K562 (cell line): Measurements from ENCODE around the gene CDK11B. TPM values are rescaled to one million over a fixed set of nuclear protein-coding genes. Genes with fewer than 3 reads are reported as not detected.

Experiments
- AFF4 ChIP-seq: sonication (generic); formaldehyde crosslinking; IDR thresholded peaks from 2 replicates; pipeline ENCODE4 v1.8.0; 2023; ENCODE audit warnings: mild to moderate bottlenecking, missing genetic modification reagents
- ELK1 ChIP-seq: sonication (generic); formaldehyde crosslinking; IDR thresholded peaks from 2 replicates; pipeline ENCODE4 v1.8.1; 2022; ENCODE audit warnings: missing genetic modification reagents
- GMEB1 ChIP-seq: fragments of 250-450 bp; sonication (Bioruptor Pico); IDR thresholded peaks from 2 replicates; pipeline ENCODE4 v1.4.0; 2020; ENCODE audit warnings: mild to moderate bottlenecking
- HLTF ChIP-seq: fragments of 450-650 bp; IDR thresholded peaks from 2 replicates; pipeline ENCODE4 v1.6.1; 2016
- HMBOX1 ChIP-seq: sonication (generic); IDR thresholded peaks from 2 replicates; pipeline ENCODE4 v1.6.1; 2016
- HNRNPUL1 ChIP-seq: fragments of 200-400 bp; formaldehyde crosslinking; IDR thresholded peaks from 2 replicates; pipeline ENCODE4 v1.6.1; 2017; ENCODE audit warnings: low read length
- HSF4 ChIP-seq: fragments of 250-450 bp; sonication (Bioruptor Pico); IDR thresholded peaks from 2 replicates; pipeline ENCODE4 v2.1.2; 2022; ENCODE audit warnings: mild to moderate bottlenecking, moderate library complexity, borderline replicate concordance
- KAT2B ChIP-seq: IDR thresholded peaks from one replicate; pipeline ENCODE4 v1.6.1; 2012; ENCODE audit warnings: low read depth, mild to moderate bottlenecking, control low read depth, inconsistent platforms, low read length, moderate library complexity
- KDM1A ChIP-seq, 2 experiments: fragments of 450-650 bp; IDR thresholded peaks; 2 replicates each; pipeline ENCODE4 v1.6.1; 2016; ENCODE audit warnings: mild to moderate bottlenecking in 2 of 2
- MTA2 ChIP-seq: fragments of 450-650 bp; IDR thresholded peaks from 2 replicates; pipeline ENCODE4 v1.6.1; 2016; ENCODE audit warnings: low read depth
- NCOA2 ChIP-seq, 2 experiments: fragments of 450-650 bp; IDR thresholded peaks; 2 replicates each; pipeline ENCODE4 v1.6.1; 2018; ENCODE audit warnings: mild to moderate bottlenecking in 2 of 2, moderate library complexity in 1 of 2; ENCODE audit not compliant: partially characterized antibody in 2 of 2
- POLR3G ChIP-seq: IDR thresholded peaks from 2 replicates; pipeline ENCODE4 v1.6.1; 2011; ENCODE audit not compliant: insufficient read length, insufficient replicate concordance; ENCODE audit errors: extremely low read depth
- ZFP91 ChIP-seq: sonication (generic); formaldehyde crosslinking; IDR thresholded peaks from 2 replicates; pipeline ENCODE4 v1.8.0; 2022; ENCODE audit warnings: mild to moderate bottlenecking, missing genetic modification reagents
- ZNF140 ChIP-seq: fragments of 250-450 bp; sonication (Bioruptor Pico); IDR thresholded peaks from 2 replicates; pipeline ENCODE4 v1.8.0; 2021; ENCODE audit warnings: moderate library complexity, mild to moderate bottlenecking, inconsistent platforms
- ZNF175 ChIP-seq: fragments of 200-800 bp; sonication (Bioruptor generic); IDR thresholded peaks from 2 replicates; pipeline ENCODE4 v1.6.1; 2016; ENCODE audit warnings: low read depth, mild to moderate bottlenecking, missing genetic modification characterization, missing compliant biosample characterization
- ZNF512 ChIP-seq: IDR thresholded peaks from 2 replicates; pipeline ENCODE4 v1.6.1; 2016; ENCODE audit warnings: missing genetic modification characterization, missing compliant biosample characterization
- polyA plus RNA-seq, 8 experiments: library from polyadenylated mRNA; depleted of rRNA in 4 of 8; stranded (reverse) in 5 of 8; unstranded in 3 of 8; fragments of >200 nt; fragmentation: Nextera tagmentation in 2 of 8; fragmentation: Illumina TruSeq in 1 of 8; extraction: Ambion mirVana in 2 of 8; extraction: Trizol in 1 of 8; gene quantifications; 2 replicates each; pipeline versions ENCODE4 v1.2.1 to v1.2.3, GENCODE V29; 2011 to 2014; ENCODE audit warnings: inconsistent platforms in 1 of 8, missing spikeins in 1 of 8
- total RNA-seq, 7 experiments: library from RNA; depleted of rRNA in 6 of 7; stranded (reverse); fragments of >200 nt in 6 of 7; fragmentation: Illumina TruSeq in 2 of 7; extraction: Trizol in 2 of 7; gene quantifications; 2 replicates each; pipeline versions ENCODE4 v1.2.1 to v1.2.3, GENCODE V29; 2011 to 2021; ENCODE audit warnings: low replicate concordance in 1 of 7

CDK11B gene
- total and polyA plus RNA-seq, 9 of the 15 experiments (the other 6 are each of a cell fraction or from before 2014, with no cell fraction given): 2.8 to 52.2 (median 19.5) TPM

GRCh38 chr1:1614204-1614953, 44.4 kb downstream of the CDK11B start (continued):
- TF ChIP-seq ZNF512 (tag) (no peak), POLR3G (no peak), KDM1A (IDR thresholded peaks at IDR 0.05) (no peak), HNRNPUL1 (no peak), AFF4 (CRISPR knock-in tag) (no peak; the same call in 1 of the 2 replicates), HMBOX1 (no peak), ZNF140 (CRISPR knock-in tag) (no peak), ZNF175 (CRISPR knock-in tag) (no peak), HSF4 (CRISPR knock-in tag) (no peak), ELK1 (no peak), ZFP91 (CRISPR knock-in tag) (no peak), GMEB1 (CRISPR knock-in tag) (no peak), NCOA2 (IDR thresholded peaks at IDR 0.05; ENCODE audit: partially characterized antibody in 2 of 2) (no peak), KAT2B (no peak), HLTF (no peak), MTA2 (no peak)
